GM19043 (cell line): ENCODE data around the gene TMEM119.
A peak's percentile ranks its signal among the peaks of the same experiment; 100 is the strongest.

Experiments used
- ATAC-seq: cut with Tn5 transposase; IDR thresholded peaks from one replicate; pipeline ENCODE4 v1.9.1; 2021; ENCODE audit warnings: low read depth; ENCODE audit not compliant: unreplicated experiment

TMEM119 gene

GRCh38 chr12:108618079-108618952 is 20.4 kb upstream of the TMEM119 start:
- no peak for ATAC-seq

GRCh38 chr12:108616941-108617858 is 19.3 kb upstream of the TMEM119 start:
- peak; percentile 60 for ATAC-seq

- no peak for ATAC-seq
Measured at GRCh38 chr12:108616359-108616758, 18.5 kb upstream of the TMEM119 start.

- no peak for ATAC-seq
Measured at GRCh38 chr12:108615918-108616317, 18.0 kb upstream of the TMEM119 start.

- ATAC-seq: no peak
Measured at GRCh38 chr12:108614639-108615038, 16.8 kb upstream of the TMEM119 start.

- ATAC-seq: no peak
Measured at GRCh38 chr12:108614041-108614440, 16.2 kb upstream of the TMEM119 start.

GRCh38 chr12:108613548-108613947 is 15.7 kb upstream of the TMEM119 start:
- no peak for ATAC-seq

GRCh38 chr12:108612788-108613282 is 15.0 kb upstream of the TMEM119 start:
- no peak for ATAC-seq

- ATAC-seq: no peak
Measured at GRCh38 chr12:108611884-108612415, 14.1 kb upstream of the TMEM119 start.

- ATAC-seq: no peak
Measured at GRCh38 chr12:108610856-108611605, 13.1 kb upstream of the TMEM119 start.

GRCh38 chr12:108610336-108610815 is 12.5 kb upstream of the TMEM119 start:
- no peak for ATAC-seq

- no peak for ATAC-seq
Measured at GRCh38 chr12:108609537-108610335, 11.9 kb upstream of the TMEM119 start.

- no peak for ATAC-seq
Measured at GRCh38 chr12:108608616-108609015, 10.7 kb upstream of the TMEM119 start.

- ATAC-seq: no peak
Measured at GRCh38 chr12:108607981-108608600, 10.2 kb upstream of the TMEM119 start.

- no peak for ATAC-seq
Measured at GRCh38 chr12:108606492-108606891, 8.6 kb upstream of the TMEM119 start.

GRCh38 chr12:108605690-108606406 is 8.0 kb upstream of the TMEM119 start:
- ATAC-seq: no peak

- no peak for ATAC-seq
Measured at GRCh38 chr12:108605000-108605689, 7.3 kb upstream of the TMEM119 start.
